ENCODE results near the gene NOS2.
"Not testable (repeated sequence)": the region's sequence is repeated elsewhere in the genome, so short reads cannot be mapped to it uniquely, and the experiment has no call there.

DNA sequence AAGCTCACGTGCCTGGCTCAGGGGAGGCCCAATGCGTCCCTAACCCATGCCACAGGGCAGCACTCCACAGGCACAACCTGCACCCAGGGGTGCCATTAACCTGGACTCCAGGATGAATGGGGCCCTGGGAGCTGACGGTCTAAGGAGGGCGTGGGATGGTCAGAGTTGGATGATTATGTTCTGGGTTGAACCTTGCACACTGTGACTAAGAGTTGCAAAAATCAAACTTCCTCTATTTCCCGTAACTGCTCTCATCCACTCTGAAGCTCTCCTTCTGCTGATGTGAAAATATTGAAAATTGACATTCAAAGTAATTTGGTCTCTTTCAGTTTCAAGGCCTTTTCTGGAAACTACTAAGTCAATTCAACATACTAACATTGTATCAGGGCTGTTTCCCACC lies 54.0 kb downstream of the NOS2 start:
- TF ChIP-seq, protein P1, sequence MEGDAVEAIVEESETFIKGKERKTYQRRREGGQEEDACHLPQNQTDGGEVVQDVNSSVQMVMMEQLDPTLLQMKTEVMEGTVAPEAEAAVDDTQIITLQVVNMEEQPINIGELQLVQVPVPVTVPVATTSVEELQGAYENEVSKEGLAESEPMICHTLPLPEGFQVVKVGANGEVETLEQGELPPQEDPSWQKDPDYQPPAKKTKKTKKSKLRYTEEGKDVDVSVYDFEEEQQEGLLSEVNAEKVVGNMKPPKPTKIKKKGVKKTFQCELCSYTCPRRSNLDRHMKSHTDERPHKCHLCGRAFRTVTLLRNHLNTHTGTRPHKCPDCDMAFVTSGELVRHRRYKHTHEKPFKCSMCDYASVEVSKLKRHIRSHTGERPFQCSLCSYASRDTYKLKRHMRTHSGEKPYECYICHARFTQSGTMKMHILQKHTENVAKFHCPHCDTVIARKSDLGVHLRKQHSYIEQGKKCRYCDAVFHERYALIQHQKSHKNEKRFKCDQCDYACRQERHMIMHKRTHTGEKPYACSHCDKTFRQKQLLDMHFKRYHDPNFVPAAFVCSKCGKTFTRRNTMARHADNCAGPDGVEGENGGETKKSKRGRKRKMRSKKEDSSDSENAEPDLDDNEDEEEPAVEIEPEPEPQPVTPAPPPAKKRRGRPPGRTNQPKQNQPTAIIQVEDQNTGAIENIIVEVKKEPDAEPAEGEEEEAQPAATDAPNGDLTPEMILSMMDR (IDR thresholded peaks at IDR 0.05) = not testable (repeated sequence)
- not testable (repeated sequence) for TF ChIP-seq EZH2phosphoT487 (IDR thresholded peaks at IDR 0.05)

Data from neural progenitor cell (in vitro differentiated cells).